ENCODE results near the gene GATAD2A.

- TF ChIP-seq CTCF (IDR thresholded peaks at IDR 0.05; ENCODE audit: low read depth, low read length): no peak
- no peak for TF ChIP-seq EZH2phosphoT487 (IDR thresholded peaks at IDR 0.05; ENCODE audit: low read depth)
Measured at GRCh38 chr19:19517235-19517619, 111.8 kb downstream of the GATAD2A start.
